GM18861 (cell line): Measurements from ENCODE around the gene LDHAL6A.
A peak's percentile ranks its signal among the peaks of the same experiment; 100 is the strongest.

Experiments
- ATAC-seq: cut with Tn5 transposase; IDR thresholded peaks from one replicate; pipeline ENCODE4 v1.9.1; 2021; ENCODE audit not compliant: unreplicated experiment

Gene LDHAL6A

DNA sequence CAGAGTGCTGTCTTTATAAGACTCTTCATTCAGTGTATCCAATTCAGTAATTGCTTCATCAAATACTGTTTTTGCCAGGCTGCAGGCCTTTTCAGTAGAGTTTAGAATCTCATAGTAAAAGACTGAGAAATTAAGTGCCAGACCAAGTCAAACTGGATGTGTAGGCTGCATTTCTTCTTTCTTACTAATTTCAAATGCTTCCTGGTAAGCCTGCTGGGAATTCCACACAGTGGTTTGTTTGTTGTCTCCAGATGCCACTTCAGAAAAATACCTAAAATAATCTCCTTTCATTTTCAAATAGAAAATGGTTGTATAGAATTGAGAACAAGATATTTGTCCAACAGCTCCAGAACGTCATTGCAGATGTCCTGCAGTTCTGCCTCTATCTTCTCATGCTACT lies 34.7 kb downstream of the LDHAL6A start:
- no peak for ATAC-seq

DNA sequence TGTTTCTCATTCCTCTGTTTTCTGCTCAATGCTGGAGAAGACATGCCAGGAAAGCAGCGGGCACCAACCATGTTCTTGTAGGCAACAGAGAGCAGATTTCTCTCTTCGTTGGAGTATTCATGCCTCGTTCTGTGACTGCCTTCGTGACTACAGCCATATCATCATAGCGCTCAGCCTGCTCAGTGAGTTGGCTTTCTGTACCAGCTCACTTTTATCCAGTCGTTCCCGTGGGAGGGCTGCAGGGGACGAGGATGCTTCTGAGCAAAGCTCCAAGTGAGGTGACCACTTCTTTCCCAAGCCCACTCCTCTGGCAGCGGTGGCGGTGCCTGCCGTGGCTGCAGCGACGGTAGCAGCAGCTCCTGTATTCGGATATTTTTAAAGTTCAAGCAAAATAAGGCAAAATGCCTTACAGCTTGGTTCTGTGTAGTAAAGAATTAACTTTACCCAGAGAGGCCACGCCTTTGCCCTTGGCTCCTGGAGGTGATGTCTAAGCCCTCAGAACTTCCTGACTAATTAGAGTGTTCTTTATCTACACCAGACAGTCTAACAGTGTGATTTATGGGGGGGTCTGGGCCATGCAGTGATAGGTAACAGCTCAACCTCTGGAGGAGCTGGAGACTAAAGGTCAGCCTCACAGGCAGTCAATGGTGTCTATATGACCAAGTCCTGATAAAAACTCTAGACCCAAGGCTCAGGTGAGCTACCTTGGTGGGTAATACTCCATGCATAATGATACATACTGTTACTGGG lies 35.3 kb downstream of the LDHAL6A start:
- no peak for ATAC-seq

DNA sequence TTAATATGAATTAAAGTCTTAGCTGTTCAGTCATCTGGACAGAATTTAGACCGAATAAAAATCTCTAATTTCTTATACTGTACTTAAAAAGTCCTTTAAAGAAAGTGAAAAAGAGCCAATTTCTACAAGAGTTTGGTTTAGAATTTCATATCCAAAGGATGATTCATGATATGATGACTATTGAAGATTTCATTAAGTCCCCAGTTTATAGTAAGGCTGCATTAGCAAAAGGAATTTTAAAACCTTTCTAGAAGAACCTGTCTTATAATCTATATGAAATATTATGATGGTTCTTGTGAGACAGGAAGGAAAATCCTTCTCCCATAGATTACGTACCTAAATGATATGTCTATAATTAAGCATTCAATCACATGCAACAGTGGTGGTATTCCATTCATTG lies 36.3 kb downstream of the LDHAL6A start:
- no peak for ATAC-seq

DNA sequence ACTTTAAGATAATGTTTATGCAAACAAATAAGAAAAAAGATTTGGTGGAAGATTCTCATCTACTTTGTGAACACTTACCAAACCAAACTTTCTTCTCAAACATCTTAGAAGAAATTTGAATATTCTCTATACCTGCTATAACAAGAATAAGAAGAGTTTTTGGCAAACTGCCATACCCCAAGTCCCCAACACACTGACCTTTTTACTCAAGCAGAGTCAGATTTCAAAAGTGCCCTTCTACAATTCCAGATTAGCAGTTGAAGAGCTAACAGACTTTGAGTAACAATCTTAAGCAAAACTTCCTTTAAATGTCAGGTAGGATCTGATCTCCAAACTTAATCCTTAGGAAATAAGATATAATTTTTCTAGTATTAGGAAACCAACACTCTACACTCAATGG lies 37.2 kb downstream of the LDHAL6A start:
- ATAC-seq: no peak

DNA sequence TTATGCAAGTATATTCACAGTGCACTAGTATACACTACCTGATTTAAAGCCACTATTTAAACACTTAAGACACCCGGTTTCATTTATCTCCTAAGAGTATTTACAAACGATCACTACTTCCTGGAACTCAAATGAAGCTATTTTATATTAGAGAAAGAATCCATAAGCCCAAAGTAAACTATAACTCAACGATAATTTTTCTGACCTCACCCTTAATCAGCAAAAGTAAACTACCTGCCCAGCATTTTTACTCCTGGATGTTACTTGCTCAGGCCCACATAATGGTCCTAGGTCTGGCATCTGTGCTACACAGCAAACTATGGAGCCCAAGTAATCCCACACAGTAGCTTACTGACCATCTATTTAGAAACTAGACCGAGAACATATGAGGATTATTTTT lies 37.7 kb downstream of the LDHAL6A start:
- no peak for ATAC-seq

DNA sequence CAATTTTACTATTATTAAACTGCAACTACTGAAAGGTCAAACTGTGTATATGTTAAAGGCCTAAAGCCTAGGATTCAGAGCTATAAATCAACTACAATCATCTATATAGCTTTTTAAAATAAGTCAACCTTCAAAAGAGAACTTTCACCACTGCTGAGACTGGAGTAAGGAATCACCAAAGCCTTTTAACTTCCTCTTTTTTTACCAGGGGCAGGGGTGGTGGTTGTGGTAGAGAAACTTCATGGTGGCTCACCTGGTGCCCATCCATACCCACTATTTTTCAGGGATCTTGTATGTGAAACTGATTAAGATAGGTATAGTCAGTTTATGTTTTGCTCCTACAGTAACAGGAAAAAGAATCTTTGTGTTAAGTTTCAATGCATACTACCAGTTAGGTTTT lies 39.6 kb downstream of the LDHAL6A start:
- ATAC-seq: no peak

DNA sequence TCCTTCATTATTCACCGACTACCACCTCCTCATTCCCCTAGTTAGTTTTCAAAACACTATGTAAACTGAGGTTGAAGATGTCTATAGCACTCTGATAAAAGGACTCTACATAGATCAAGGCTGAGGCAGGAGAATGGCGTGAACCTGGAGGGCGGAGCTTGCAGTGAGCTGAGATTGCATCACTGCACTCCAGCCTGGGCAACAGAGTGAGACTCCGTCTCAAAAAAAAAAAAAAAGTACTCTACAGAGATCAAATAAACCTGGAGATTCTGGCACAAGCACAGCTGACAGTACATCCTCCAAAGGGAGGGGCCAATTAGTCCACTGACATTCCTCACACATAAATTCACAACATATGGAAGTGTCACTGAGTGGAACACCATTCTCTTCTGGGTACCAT lies 40.0 kb downstream of the LDHAL6A start:
- ATAC-seq: no peak

DNA sequence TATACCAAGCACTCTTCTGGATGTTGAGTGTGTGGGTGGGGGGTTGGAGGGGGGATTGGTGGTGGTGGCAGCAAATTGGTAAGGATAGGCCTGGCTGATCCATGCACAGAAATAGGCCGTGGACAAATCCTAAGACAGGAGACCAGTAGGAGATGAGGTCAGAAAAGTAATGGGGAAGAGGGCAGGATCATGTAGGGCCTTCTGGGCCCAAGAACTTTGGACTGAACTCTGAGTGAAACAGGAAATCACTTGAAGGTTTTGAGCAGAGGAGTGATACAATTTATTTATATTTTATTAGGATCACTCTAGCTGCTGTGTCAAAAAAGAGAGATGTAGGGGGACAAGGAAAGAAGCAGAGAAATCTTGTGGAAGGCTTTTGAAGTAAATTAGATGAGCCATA lies 42.4 kb downstream of the LDHAL6A start:
- no peak for ATAC-seq

DNA sequence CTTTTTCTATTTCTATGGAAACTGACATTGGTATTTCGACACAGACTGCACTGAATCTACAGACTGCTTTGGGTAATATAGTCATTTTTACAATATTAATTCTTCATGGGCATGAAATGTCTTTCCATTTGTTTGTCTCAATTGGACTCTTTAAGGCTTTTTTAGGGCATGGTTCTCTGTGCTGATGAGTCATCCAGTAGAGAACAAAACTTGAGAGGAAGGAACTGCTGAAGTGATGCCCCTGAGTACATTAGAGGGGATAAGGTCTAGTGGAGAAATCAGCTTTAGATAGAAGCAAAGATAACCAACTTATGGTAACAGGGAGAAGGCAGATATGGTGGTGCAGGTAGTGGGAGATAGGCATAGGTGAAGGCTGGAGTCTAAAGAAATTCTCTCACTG lies 46.0 kb downstream of the LDHAL6A start:
- ATAC-seq: no peak

DNA sequence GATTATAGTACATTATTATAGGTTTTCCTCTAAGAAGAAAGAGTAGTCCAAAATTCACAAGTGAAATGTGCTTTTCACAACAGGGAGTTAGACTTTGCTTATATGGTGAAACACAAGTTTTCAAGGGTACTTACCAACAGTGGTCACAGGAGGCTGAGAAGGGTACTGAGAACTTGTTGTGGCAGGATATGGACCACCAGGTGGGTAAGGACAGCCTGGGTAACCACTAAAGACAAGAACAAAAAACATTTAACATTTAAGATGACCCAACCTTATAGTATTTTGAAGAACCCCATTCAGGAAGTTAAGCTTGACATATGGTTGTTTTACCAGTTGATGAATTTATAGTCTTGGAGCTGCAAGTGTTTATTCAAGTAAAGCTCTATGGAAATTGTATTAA lies 46.7 kb downstream of the LDHAL6A start:
- no peak for ATAC-seq

DNA sequence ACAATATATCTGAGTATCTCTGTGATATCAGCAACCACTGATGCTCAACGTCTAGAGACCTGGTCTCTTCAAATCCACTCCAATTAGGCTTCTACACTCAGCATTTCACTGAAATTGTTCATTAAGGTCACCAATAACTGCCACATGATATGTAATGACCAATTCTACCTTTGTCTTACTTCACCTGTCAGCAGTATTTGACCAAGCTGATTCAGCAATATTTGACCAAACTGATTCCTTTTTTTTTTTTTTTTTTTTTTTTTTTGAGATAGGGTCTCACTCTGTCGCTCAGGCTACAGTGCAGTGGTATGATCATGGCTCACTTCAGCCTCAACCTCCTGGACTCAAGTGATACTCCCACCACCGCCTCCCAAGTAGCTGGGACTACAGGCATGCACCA lies 65.5 kb downstream of the LDHAL6A start:
- ATAC-seq: no peak

DNA sequence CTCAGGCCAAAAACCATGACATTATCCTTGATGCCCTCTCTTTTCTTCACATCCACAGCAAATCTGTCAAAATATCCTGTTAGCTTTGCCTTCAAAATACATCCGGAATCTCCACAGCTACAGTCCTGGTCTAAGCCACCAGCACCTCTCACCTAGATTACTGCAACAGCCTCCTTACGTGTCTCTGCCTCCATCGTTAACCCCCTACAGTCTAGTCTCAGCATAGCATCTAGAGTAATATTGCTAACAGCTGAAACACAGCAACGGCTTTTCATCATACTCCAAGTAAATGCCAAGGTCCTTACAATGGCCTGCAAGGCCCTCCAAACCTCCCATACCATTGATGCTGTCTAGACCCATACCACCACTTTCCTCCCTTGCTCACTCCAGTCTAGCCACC lies 66.7 kb downstream of the LDHAL6A start:
- no peak for ATAC-seq

DNA sequence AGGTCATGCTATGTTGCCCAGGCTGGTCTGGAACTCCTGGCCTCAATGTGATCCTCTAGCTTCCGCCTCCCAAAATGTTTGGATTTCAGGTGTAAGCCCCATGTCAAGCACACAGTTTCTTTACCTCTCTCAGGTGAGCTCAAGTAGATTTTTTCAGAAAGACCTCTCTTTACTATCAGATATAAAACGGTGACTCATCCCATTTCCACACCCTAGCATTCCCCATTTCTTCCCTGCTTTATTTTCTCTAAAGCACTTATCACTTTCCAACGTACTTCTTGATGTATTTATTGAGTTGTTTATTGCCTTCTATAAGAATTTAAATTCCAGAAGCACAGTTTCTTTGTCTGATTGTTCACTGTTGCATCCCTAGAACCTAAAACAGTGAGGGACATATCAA lies 67.4 kb downstream of the LDHAL6A start:
- no peak for ATAC-seq

DNA sequence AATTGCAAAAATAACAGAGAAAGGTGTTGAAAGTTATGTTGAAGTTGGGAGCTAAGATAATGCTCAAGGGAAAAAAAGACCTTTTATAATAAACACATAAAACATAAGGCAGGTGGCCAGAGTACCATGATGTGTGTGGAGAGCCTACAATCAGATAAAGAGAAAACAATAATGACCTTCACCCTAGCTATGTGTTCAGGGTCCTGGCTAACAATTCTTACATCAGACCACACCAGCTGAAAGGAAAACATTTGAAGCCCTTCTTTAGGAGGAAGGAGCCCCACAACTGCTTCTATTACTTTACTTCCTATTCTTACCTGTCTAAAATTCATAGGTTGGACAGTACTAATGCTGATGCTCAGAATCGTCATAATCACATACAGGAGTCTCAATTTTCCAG lies 68.6 kb downstream of the LDHAL6A start:
- no peak for ATAC-seq

DNA sequence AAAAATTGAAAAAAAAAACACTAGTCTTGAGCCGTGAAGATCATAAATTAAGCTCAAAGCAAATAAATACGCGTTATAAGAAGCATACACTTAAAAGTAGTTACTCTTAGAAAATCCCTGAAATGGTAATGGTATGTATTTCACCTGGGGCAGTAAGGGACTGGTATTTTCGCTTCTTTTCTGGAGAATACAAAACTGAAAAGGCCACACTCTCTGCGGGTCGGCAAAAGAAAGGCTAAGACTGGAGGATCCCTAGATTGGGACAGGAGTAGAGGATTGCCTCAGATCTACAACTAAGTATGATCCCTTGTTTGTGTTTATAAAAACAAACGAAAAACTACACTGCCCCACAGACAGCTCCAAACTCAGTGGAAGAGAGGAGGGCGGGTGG lies 70.5 kb downstream of the LDHAL6A start:
- no peak for ATAC-seq

DNA sequence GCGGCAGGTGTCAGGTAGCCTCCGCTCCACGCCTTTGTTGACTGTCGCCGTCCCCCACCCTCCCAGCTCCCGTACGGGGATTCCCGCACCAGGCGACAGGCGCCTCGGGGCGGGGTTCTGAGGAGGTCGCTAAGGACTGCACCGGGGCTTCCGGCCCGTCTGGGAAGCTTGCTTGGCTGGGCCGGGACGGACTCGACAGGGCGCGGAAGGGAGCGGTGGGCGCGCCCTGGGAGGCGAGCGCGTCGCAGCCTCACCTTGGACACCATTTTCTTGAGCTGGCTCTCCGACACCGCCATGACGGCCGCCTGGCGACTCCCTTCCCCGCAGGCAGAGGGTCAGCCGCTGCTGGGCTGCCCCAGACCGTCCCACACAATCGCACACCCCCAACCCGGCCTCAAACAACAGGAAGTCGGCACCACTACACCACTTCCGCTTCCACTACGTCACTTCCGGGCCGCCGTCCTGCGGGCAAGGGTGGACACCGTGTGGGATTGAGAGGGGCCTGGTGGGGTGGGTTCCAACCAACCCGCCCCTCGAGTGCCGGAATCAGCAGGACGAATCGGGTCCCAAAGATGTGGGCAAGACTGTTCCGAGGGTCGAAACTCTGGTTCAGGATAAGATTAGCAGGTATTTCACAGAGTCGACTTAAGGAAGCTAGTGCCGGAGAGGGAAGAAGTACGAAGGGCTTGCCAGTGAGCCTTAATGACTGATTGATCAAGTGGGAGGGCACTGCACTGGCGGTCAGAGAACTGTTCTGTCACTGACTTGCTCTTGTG lies 71.1 kb downstream of the LDHAL6A start, which contains the start of gene TSG101:
Gene TSG101 (minus strand): TSS at position 422 of the 776 bp plus-strand sequence. CDS start 126 bp downstream, at position 296.
- peak; percentile 83 for ATAC-seq

DNA sequence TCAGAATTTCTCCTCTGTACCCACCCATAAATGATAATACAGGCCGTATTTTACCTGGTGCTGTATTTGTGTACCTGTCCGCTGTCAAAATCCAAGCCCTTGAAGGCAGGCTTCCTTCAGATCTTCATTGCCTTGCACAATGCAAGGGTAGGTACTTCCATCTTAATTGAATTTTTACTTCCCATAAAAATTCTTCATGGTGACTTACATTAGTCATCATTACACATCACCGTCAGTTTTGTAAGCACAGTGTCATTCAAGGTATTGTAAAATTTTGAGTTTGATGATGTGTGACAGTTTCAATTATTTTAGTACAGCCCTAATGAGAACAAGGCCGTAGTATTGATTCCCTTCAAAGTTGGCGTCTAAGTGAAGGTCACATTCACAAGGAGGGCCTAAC lies 71.9 kb downstream of the LDHAL6A start:
- no peak for ATAC-seq
